NCI-H1417 (cell line): ENCODE data around the gene AHSP.
"Not testable (repeated sequence)": the region's sequence is repeated elsewhere in the genome, so short reads cannot be mapped to it uniquely, and the experiment has no call there.

Experiments used
- DNase-seq, 3 experiments: peaks; one replicate each; lab custom pipeline; 2025; lab: John Stamatoyannopoulos, UW

The AHSP gene, protein sequence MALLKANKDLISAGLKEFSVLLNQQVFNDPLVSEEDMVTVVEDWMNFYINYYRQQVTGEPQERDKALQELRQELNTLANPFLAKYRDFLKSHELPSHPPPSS

DNA sequence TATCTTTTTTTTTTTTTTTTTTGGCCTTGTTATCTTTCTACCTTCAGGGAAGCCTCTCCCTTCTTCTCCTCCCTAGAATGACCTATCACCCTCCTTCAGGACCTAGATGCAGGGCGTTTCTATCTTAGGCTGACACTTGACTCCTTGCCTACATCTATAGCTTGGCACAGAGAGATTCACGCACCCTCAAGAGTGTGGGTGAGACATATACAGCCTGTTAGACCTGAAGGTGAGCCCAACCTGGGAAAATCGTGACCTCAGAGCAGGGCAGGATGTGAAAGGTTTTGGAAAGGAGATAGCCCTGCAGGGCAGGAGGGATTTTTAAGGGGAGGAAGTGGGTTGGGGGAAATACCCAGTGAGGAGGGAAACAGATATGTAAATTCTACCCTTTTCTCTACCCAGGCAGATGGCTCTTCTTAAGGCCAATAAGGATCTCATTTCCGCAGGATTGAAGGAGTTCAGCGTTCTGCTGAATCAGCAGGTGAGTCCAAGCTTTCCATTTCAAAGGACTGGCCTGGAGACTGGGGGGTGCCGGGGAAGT is at the start of gene AHSP:
TSS of gene AHSP (plus strand) at position 167 of the 541 bp plus-strand sequence. CDS start at position 407, 240 bp downstream.
- no peak for DNase-seq

DNA sequence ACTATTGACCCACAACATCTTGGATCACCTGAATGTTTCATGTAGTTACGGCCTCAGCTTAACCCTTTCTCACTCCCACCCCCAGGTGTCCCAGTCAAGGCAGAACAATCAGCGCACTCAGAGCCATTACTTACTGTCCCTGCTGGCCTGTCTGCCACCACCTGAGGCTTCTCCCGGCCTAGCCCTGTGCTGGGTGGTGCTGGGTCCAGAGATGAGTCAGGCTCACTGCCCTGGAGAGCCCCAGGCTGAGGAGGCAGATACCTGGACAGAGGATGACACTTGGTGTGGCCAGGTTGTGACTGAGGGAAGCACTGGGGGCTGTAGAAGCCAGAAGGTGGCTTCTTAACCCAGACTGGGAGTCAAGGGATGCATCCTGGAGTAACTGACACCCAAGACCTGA is 48.7 kb upstream of the AHSP start:
- DNase-seq, result no peak

DNA sequence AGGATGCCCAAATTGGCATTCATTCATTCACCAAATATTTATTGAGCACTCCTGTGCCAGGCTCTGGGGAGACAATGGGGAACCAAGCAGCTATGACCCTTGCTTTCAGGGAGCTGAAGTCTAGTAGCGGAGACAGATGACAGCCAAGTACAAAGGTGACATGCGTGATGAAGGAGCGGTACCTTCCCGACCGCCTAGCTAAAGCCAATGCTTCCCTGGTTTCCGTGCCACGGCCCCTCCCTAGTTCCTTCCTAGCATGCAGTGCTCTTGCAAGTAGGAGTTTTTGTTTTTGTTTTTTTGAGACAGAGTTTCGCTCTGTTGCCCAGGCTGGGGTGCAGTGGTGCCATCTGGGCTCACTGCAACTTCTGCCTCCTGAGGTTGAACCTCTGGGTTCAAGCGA is 47.9 kb upstream of the AHSP start:
- no peak for DNase-seq

DNA sequence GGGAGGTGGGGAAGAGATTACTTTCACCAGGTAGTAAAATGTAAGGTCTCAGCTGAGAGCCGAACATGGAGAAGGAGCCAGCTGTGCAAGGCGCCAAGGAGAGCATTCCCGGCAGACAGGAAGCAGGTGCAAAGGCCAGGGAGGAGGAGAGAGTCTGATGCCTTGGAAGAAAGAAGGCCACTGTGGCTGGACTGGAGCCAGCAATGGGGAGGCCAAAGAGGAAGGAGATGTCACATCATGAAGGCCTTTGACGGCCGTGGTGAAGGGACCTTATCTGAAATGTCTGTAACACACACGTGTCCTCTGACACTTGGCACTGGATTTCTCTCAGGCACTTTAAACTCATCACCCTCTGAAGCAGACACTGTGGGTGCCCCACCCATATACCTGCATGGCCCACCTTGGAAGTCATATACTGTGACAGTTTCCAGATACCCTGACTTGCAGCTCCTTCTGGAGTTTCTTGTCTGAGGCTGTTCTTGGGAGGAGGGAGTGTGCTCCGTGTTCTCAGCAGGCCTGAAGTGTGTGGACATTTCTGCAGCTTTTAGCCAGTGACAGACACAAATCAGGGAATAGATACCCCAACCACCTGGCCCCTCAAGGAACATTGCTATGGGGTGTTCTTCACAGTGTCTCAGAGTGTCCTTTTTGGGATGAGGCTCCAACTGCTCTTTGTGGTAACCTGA is 46.7 kb upstream of the AHSP start:
- DNase-seq, result peak in 1 of 3 experiments; percentile 2

DNA sequence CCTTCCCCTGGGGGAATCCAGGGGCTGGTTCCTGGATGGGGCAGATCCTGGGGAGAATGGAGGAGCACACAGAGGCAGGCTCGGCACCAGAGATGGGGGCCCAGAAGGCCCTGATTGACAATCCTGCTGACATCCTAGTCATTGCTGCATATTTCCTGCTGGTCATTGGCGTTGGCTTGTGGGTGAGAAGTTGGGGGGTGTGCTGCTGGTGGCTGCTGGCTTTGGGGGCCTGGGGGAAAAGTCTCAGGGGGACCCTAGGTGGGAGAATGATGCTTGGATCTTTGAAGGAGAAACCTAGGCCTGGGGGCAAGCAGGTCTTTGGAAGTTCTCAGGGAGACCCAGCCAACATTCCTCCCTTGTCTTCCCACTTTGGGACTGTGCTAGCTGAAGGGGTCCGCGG is 44.6 kb upstream of the AHSP start, which contains the start of gene SLC5A2:
TSS of gene SLC5A2 (plus strand) at position 43 of the 400 bp plus-strand sequence. CDS start at position 57, 14 bp downstream.
- no peak for DNase-seq

DNA sequence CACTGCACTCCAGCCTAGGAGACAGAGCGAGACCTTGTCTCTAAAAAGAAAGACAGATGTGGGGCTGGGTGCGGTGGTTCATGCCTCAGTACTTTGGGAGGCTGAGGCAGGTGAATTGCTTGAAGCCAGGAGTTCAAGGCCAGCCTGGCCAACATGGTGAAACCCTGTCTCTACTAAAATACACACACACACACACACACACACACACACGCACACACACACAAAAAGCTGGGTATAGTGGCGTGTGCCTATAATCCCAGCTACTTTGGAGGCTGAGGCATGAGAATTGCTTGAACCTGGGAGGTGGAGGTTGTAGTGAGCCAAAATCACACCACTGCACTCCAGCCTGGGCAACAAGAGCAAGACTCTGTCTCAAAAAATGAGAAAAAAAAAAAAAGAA is 43.7 kb upstream of the AHSP start:
- not testable (repeated sequence) for DNase-seq

DNA sequence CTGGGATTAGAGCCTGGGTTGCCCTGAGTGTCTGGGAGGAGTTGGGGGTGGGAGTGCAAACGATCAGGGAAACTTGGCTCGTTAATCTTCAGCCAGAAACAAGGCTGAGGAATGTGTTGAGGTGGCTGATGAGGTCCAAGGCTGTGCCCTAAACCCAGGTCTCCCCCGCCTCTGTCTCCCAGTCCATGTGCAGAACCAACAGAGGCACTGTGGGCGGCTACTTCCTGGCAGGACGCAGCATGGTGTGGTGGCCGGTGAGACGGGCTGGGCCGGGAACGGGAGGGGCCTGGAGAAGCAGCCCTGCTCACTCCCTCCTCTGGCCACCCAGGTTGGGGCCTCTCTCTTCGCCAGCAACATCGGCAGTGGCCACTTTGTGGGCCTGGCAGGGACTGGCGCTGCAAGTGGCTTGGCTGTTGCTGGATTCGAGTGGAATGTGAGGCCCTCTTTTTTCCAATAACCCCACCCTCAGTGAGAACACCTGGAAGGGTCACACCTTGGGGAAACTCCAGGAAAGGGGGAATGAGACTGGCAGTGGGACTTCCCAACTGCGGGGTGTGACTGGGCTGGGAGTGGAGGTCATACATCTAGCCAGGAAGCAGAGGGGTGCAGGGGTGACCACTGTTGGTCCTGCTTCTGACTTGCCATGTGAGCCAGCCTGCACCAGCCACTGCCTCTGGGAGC is 43.1 kb upstream of the AHSP start:
- no peak for DNase-seq

DNA sequence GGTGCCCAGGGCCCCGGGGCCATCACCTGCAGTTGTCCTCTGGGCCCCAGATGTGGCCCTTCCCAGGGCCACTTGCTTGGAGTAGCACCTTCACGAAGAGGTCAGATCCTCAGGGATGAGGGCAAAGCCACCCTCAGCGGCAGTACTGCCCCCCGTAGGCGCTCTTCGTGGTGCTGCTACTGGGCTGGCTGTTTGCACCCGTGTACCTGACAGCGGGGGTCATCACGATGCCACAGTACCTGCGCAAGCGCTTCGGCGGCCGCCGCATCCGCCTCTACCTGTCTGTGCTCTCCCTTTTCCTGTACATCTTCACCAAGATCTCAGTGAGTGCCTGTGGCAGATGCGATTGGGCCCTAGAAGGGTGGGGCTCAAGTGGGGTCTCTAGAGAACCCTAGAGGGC is 42.1 kb upstream of the AHSP start:
- no peak for DNase-seq

DNA sequence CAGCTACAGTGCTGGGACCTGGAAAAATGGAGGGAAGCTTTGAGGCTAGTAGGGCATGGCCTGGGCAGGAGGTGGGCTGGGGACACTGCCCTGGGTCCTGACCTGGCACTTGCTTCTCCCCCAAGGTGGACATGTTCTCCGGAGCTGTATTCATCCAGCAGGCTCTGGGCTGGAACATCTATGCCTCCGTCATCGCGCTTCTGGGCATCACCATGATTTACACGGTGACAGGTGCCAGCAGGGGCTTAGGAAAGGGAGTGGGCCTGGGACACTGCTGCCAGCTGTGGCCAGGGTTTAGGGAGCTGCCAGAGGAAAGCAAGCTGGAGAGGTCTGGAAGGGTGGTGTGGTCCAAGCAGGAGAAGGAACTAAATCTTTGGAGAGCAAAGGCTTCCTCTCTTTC is 41.7 kb upstream of the AHSP start:
- no peak for DNase-seq

DNA sequence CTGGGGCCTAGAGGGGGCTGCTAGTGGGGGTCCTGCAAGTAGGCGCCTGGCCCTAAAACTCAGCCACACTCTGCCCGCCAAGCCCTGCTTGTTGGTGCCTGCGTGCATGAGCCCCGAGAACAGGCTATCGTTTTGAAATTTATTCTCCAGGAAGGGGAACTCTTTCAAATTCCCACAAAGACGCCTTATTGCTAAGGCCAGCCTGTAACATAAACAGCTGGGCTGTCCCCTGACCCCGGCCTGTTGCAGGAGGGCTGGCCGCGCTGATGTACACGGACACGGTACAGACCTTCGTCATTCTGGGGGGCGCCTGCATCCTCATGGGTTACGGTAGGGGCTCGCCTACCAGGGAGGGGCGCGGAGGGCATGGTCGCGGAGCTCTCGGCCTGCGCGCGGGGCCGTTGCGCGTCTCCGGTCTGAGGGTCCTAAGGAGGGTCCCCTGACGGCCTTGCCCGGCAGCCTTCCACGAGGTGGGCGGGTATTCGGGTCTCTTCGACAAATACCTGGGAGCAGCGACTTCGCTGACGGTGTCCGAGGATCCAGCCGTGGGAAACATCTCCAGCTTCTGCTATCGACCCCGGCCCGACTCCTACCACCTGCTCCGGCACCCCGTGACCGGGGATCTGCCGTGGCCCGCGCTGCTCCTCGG is 40.5 kb upstream of the AHSP start:
- DNase-seq, result no peak

DNA sequence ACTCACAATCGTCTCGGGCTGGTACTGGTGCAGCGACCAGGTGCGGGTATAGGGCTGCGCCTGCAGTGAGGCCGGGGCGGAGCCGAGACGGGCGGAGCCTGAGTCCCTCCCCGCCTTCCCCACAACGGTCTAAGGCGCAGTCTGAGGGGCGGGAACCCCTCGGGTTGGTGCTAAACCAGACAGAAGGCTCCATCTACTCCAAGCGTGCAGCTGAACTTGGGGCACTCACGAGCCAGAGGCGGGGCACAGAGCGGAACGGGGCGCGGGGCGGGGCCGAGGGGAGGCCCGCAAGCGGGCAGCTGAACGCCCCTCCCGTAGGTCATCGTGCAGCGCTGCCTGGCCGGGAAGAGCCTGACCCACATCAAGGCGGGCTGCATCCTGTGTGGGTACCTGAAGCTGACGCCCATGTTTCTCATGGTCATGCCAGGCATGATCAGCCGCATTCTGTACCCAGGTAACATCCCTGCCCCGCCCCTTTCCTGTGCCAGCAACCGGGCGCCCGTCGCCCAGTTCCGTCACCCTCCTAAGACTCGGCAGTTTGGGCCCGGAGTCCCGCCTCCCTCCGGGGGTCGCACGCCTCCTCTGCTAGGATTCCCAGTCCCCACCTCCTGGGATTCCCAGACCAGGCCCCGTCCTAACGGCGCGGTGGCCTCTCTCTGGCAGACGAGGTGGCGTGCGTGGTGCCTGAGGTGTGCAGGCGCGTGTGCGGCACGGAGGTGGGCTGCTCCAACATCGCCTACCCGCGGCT is 39.8 kb upstream of the AHSP start:
- DNase-seq, result peak; percentile 2 to 80 (median 67)

DNA sequence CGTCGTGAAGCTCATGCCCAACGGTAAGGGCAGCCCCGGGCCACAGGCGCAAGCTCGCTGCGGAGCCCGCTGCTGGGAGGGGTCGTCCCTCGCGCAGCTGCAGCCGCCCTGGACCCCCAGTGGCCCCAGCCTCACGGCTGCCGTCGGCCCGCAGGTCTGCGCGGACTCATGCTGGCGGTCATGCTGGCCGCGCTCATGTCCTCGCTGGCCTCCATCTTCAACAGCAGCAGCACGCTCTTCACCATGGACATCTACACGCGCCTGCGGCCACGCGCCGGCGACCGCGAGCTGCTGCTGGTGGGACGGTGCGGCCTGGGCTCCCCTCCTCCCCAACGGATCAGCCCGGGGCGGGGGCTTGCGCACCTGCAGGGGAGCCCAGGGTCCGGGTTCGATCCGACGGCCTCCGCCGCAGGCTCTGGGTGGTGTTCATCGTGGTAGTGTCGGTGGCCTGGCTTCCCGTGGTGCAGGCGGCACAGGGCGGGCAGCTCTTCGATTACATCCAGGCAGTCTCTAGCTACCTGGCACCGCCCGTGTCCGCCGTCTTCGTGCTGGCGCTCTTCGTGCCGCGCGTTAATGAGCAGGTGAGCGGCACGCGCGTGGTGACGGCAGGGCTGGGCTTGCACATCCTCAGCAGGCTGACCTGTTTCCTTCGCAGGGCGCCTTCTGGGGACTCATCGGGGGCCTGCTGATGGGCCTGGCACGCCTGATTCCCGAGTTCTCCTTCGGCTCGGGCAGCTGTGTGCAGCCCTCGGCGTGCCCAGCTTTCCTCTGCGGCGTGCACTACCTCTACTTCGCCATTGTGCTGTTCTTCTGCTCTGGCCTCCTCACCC is 39.0 kb upstream of the AHSP start:
- DNase-seq, result peak in 2 of 3 experiments; percentile 40 to 61

DNA sequence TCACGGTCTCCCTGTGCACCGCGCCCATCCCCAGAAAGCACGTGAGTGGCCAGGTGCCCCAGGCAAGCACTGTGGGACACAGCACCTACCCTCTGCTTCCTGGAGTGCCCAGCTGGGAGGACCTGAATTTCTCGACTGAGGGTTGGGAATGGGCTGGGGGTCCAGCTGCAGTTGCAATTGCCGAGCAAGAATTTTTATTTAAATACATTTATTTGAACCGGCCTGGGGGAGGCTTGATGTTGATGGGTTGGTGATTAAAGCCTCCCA is 38.5 kb upstream of the AHSP start:
- no peak for DNase-seq

DNA sequence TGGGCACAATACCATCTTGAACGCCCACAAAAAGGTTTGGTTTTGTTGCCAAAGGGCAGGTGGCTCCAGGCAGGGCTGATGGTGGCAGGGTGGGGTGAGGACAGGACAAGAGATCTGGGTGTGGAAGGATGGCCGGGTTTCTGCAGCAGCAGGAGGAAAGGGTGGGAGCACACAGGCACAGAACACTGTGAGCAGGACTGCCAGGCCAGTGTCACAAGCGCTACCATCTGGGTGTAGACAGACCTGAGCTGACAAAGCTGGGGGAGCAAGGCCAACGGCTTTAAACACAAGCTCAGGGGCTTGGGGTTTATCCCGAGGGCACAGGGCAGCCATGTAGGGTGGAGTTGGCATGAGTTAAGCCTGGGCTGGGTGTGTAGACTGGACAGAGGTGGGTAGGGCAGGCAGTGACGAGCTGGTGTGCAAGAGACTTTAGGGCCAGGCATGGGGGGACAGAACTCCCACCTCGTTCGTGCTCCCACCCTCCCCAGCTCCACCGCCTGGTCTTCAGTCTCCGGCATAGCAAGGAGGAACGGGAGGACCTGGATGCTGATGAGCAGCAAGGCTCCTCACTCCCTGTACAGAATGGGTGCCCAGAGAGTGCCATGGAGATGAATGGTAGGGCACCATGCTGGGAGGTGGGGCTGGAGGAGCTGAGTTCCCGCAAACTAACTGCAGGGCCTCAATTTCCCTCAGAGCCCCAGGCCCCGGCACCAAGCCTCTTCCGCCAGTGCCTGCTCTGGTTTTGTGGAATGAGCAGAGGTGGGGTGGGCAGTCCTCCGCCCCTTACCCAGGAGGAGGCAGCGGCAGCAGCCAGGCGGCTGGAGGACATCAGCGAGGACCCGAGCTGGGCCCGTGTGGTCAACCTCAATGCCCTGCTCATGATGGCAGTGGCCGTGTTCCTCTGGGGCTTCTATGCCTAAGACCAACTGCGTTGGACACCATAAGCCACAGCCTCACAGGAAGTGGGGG is 37.8 kb upstream of the AHSP start:
- DNase-seq, result no peak

DNA sequence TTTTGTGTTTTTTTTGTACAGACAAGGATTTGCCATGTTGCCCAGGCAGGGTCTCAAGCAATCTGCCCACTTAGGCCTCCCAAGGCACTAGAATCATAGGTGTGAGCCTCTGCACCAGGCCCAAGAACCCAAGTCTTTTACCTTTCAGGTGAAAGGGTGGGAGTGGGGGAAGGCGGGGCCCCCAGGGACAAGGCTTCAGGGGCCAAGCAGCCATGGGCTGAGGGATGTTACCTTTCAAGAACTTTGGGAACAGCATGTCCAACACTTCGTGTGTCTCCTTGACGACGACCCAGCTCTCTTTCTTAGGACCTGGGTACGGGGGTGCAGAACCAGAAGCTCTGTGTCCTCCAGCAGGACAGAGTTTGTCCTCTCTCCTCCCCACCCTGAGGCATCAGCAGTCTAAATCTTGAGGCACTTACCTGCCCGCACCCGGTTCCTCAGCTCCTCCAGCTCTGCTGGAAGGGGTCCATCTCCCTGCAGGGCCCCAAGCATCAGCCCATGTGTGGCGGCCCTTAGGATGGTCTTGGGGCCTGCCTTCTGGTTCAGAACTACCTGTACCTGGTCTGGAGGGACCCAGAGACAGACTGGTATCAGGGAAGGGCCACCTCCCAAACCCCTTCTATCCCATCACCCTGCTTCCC is 35.8 kb upstream of the AHSP start:
- DNase-seq, result no peak

DNA sequence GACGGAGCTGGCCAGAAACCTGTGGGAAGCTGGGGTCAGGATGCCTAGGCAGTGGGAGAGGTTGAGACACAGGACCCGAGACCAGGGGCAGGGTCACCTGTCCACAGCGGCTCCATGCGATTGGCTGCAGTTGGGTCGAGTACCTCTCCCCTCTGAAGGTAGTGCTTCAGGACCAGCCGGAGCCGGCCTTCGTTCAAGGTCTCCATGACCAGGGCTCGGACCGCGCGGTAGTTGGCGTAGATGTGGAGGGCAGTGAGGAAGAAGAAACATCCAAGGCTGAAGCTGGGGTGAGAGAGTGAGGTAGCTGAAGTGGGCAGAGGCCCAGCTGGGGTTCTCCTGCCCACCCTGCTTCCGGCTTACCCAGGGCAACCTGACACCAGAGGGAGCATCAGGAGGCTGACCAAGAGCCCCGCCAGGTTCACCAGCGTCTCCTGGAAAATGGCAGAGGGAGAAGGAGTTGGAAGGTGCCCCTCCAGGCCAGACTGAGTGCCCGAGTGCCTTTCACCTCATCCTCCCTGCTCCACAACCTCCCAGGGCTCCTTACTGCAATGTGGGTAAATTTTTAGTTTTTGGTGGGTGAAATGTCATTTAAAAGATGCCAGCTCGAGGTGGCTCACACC is 34.1 kb upstream of the AHSP start:
- no peak for DNase-seq

DNA sequence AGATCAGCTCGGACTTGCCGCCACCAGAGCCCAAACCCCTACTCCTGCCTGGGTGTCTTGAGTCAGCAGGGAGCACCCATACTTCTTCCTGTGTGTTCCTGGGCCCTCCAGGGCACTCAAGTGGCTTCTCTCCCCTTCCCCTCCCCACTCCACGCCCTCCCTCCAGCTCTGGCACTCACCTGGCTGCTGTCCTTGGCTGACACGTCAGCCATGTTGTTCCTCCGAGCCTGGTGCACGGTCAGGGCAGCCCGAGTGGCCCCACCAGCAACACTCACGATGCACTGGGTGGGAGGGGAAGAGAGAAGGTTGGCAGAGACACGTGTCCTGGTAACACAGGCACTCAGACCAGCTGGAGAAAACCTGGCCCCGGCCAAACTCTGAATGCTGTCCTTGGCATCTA is 31.0 kb upstream of the AHSP start:
- no peak for DNase-seq

DNA sequence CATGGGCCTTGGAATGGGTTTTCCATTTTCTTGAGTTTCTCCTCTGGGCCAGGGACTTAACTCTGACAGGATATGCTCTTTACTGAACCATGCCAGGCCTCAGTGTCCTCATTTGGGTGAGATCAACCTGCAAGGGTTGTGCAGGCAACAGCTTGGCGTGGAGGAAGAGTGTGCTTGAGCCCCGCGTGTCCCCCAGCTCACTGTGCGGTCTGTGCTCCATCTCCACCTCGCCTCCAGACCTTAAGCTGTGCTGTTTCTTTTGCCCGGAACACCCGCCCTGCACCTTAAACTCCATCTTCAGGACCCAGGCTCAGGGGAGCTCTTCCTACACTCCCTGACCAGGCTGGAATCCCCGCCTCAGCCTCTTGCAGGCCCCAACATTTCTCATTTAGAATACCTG is 29.2 kb upstream of the AHSP start:
- DNase-seq, result no peak

DNA sequence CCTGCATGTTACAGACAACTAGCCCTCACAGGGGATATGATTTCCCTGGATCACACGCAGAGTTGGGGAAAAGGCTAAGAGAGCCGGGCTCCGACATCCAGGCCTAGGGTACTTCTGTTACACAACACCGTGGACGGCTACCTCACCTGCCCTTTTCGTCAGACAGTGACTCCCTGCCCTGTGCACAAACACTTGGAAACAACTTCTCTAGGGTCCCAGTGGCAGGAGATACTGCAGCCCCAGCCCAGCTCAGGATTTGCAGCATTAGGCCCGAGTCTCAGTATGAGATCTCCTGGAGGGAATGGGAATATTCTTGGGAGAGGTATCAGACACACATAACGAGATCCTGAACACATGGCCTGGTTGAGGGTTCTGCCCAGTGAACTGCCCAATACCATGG is 27.8 kb upstream of the AHSP start:
- DNase-seq, result no peak
